ENCODE measurements around the gene PSMD1.

PSMD1 gene

DNA sequence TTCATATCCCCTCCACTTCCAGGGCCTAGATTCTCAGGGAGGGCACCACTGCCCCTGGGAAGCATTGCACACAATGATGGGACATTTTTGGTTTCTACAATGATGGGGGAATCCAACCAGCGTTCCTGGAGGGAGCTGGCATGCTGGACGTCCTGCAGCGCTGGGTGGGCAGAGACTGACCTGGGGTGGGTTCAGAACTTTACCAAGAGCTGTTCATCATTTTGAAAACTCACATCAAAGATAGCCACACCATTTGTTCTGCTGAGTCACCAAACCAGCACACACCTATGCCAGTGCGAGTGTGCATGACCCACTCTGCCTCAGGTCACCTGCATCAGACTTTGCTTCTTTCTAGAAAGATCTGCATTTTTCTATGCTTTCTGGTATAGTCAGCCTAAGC, 127.7 kb downstream of the PSMD1 start:
- TF ChIP-seq, protein P1, sequence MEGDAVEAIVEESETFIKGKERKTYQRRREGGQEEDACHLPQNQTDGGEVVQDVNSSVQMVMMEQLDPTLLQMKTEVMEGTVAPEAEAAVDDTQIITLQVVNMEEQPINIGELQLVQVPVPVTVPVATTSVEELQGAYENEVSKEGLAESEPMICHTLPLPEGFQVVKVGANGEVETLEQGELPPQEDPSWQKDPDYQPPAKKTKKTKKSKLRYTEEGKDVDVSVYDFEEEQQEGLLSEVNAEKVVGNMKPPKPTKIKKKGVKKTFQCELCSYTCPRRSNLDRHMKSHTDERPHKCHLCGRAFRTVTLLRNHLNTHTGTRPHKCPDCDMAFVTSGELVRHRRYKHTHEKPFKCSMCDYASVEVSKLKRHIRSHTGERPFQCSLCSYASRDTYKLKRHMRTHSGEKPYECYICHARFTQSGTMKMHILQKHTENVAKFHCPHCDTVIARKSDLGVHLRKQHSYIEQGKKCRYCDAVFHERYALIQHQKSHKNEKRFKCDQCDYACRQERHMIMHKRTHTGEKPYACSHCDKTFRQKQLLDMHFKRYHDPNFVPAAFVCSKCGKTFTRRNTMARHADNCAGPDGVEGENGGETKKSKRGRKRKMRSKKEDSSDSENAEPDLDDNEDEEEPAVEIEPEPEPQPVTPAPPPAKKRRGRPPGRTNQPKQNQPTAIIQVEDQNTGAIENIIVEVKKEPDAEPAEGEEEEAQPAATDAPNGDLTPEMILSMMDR (conservative IDR thresholded peaks at IDR 0.05), result no peak
- no peak for TF ChIP-seq ZFX (IDR thresholded peaks at IDR 0.05)
- H3K27ac ChIP-seq, result no peak overlapping the region

DNA sequence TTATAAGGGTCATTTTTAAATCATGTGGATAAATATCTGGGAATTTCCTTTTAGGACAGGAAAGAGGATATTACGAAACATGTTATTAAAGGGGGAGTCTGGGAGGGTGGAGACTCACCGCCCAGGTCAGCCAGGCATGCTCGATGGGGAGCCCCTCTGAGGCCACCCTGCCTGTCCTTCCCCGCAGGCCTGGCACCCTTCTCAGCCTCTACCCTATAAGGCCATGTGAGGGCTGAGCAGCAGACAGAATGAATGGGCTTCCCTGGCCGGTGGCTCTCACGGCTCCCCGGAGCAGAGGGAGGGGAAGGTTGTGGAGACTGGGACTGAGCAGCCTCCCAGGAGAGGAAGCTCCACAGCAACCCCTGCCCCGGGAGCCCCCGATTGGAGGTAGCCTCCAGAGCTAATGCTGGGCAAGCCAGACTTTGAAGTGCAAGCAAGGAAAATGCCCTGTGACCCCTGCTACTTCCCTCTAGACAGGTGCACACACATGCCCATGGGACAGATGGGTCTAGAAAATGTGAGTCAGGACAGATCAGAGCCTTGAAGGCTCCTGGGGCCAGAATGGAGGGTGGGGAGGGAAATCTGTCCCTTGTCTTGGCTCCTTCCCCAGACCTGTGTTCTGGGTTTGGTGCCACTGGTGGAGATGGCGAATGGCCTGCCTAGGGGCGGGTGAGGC, 128.5 kb downstream of the PSMD1 start:
- H3K27ac ChIP-seq, result no peak overlapping the region
- TF ChIP-seq, protein P1 (conservative IDR thresholded peaks at IDR 0.05), result no peak
- TF ChIP-seq ZFX (IDR thresholded peaks at IDR 0.05), result no peak

DNA sequence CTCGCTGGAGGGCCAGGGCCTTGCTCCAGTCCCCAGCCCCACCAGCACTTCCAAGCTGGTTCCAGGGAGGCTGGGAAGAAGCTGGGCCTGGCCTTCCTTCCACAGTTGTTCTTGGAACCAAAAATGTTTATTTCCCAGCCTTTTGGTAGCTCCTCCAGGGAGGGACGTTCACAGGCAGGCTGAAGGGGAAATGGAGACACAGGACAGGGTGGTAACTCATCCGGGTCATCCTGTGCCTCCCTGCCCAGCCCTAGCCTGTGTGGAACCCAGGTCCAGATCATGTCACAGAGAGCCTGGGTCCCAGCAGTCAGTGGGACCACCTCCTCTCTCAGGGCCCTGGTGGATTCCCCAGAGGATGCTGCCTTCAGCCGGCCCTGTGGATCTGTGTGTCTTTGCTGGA, 129.2 kb downstream of the PSMD1 start:
- no peak overlapping the region for H3K27ac ChIP-seq
- TF ChIP-seq, protein P1 (conservative IDR thresholded peaks at IDR 0.05), result no peak
- no peak for TF ChIP-seq ZFX (IDR thresholded peaks at IDR 0.05)

DNA sequence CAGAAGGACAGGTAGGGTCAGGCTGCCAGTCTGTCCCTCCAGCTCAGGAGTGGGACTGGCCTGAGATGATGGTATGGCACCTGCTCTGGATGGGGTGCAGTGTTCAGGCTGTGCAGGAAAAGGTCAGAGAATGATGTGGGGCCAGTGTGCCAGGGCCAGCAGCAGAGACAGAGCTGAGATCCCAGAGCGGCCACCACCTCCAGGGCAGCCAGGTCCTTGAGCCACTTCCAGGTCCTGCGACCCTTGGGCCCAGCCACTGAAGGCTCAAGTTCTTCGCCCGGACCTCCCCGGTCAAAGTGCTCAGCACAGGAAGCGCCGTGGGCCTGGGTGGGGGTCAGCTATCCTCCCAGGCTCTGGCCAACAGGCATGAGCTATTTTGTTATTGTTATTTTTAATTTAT, 129.7 kb downstream of the PSMD1 start:
- TF ChIP-seq, protein P1 (conservative IDR thresholded peaks at IDR 0.05), result no peak
- no peak for TF ChIP-seq ZFX (IDR thresholded peaks at IDR 0.05)
- no peak overlapping the region for H3K27ac ChIP-seq

DNA sequence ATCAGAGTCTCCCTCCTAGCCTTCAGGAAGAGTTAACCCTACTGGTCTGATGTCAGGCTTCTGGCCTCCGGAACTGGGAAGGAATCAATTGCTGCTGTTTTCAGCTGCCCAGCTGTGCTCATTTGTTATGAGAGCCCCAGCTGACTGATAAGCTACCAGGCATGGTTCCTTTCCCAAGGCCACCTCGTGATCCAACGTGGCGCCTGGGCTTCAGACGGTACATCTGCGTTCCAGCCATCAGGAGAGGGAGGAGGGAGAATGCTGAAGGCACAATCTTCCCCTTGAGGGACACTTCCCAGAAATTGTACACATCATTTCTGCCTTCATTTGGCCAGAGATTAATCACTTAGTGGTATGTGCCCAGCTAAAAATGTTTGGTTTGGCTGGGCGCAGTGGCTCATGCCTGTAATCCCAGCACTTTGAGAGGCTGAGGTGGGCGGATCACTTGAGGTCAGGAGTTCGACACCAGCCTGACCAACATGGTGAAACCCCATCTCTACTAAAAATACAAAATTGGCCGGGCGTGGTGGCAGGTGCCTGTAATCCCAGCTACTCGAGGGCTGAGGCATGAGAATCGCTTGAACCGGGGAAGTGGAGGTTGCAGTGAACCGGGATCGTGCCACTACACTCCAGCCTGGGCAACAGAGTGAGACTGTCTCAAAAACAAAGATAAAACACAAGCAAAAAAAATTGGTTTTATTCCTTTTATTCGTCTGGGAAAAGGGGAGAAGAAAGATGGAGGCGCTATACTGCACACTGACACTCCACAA, 131.3 kb downstream of the PSMD1 start:
- H3K27ac ChIP-seq, result no peak overlapping the region
- no peak for TF ChIP-seq ZFX (IDR thresholded peaks at IDR 0.05)
- TF ChIP-seq, protein P1 (conservative IDR thresholded peaks at IDR 0.05), result no peak

DNA sequence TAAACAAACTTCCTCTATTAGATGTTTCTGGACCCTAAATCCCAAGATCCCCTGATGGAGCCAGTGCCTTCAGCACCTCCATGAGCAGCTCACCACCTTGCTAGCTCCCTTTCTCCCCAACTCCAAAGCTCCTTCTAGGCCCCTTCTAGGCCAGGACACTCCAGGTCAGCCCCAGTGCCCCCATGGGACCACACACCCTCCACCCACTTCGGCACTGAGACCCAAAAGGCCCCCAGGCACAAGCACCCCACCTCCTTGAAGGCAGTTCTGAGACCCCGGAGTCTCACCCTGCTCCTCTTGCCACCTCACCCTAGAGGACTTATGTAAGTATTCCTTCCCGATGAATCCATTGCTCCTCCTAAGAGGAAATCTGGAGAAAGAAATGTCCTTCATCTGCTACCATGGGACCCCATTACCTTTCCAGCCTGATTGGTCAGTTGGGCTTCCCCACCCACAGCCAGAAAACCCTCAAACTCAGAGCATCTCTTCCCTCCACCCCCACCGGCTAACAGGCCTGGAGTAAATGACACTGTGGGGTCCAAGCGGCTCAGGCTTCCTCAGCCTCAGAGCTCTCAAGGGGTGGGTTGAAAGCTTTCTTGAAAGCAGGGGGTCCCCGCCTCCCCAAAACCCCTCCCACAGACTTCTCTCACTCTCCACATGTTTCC, 132.0 kb downstream of the PSMD1 start:
- no peak for TF ChIP-seq ZFX (IDR thresholded peaks at IDR 0.05)
- TF ChIP-seq, protein P1 (conservative IDR thresholded peaks at IDR 0.05), result no peak
- H3K27ac ChIP-seq, result no peak overlapping the region

DNA sequence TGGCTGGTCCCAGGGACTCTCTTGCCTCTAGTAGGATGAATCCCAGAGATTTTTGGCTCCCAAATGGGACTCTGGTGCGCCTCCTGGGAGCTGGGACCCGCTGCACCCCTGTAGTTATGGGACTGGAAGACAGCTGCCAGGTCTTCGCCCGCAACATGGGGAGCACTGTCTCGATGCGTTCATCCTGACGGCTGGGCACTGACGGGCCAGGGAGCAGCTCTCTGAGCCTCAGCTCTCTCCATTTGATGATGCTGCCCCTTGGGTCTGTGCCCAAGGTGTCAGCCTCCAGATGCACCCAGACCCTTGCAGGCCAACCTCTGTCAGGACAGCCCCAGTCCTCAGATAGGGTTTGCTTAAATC, 132.5 kb downstream of the PSMD1 start:
- TF ChIP-seq, protein P1 (conservative IDR thresholded peaks at IDR 0.05), result no peak
- TF ChIP-seq ZFX (IDR thresholded peaks at IDR 0.05), result no peak
- no peak overlapping the region for H3K27ac ChIP-seq

Measured in C4-2B (cell line).